Activated CD4-positive, alpha-beta T cell treated with anti-CD3 and anti-CD28 coated beads, Interleukin-2, amount 10 ng/mL, durations not matched to agents 7 days and 5 days (primary cell): ENCODE results near the gene RFTN1. TPM values are rescaled to one million over a fixed set of nuclear protein-coding genes. Genes with fewer than 3 reads are reported as not detected.

Experiments used
- CTCF ChIA-PET: fragments of 350-600 bp; sonication (Branson Sonifier 250); formaldehyde crosslinking; loops from one replicate; lab custom pipeline; 2021; ENCODE audit warnings: antibody characterized with exemption; lab: Charles Lee
- POLR2A ChIA-PET: fragments of 350-600 bp; sonication (Branson Sonifier 250); formaldehyde crosslinking; loops from one replicate; lab custom pipeline; 2021; ENCODE audit warnings: antibody characterized with exemption; lab: Charles Lee
- DNase-seq: peaks from one replicate; pipeline ENCODE4 v3.0.0-alpha.2; 2020
- H3K27ac Mint-ChIP-seq: one replicate; pipeline ENCODE4 v1.8.0; 2021; ENCODE audit warnings: mild to moderate bottlenecking, moderate library complexity, mixed read lengths
- H3K27me3 Mint-ChIP-seq: one replicate; pipeline ENCODE4 v1.8.0; 2021; ENCODE audit warnings: mixed read lengths
- H3K36me3 Mint-ChIP-seq: one replicate; pipeline ENCODE4 v1.8.0; 2021; ENCODE audit warnings: low read depth, mixed read lengths
- H3K4me1 Mint-ChIP-seq: one replicate; pipeline ENCODE4 v1.8.0; 2021; ENCODE audit warnings: mixed read lengths
- H3K4me3 Mint-ChIP-seq: one replicate; pipeline ENCODE4 v1.8.0; 2021; ENCODE audit warnings: mild to moderate bottlenecking, moderate library complexity, mixed read lengths
- H3K9me3 Mint-ChIP-seq: one replicate; pipeline ENCODE4 v1.8.0; 2021; ENCODE audit warnings: mixed read lengths
- total RNA-seq, 2 experiments: library from RNA; stranded (reverse); gene quantifications; one replicate each; pipeline ENCODE4 v1.2.3, GENCODE V29; 2021

Gene RFTN1
- total RNA-seq, 2 experiments from 2014 or later, result 57.3 to 57.9 TPM

DNA sequence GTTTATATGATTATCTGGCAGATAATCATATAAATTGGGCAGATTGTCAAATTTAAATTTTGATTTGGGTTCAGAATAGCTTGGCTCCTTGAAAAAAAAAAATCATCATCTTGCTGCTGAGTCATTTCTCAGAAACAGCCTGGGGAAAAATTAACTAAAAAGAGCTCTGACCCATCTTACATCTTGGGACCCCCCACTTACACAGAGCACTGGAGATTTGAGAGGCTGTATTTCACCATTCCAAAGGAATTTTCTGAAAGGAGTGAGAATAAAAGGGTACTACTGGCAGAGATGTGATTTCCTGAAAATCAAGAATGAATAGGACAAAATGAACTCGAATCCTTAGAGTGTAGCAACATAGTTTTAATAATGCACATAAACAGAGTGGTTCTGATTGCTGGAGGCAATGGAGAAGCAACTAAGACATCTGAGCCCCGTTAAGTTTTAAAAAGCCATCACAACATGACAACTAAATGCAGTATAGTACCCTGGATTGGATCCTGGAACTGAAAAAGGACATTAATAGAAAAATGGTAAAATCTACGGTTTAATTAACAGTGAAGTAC is 97.5 kb downstream of the RFTN1 start:
- Mint-ChIP-seq H3K9me3 (no peaks in the 10 kb centered on the region), H3K4me3 (no peak overlapping the region), H3K36me3 (peaks cover 28% of the 10 kb centered on the region), H3K27ac (no peak overlapping the region), H3K27me3 (no peaks in the 10 kb centered on the region), H3K4me1 (peaks cover 20% of the 10 kb centered on the region)
- ChIA-PET POLR2A (no interaction called here), CTCF (interaction anchor here (0.6 to 1.4 kb wide), 3 partner anchors 8 to 20 kb away, joined by 3 read pairs; no protein-coding TSS in a partner anchor)
- no peak for DNase-seq

DNA sequence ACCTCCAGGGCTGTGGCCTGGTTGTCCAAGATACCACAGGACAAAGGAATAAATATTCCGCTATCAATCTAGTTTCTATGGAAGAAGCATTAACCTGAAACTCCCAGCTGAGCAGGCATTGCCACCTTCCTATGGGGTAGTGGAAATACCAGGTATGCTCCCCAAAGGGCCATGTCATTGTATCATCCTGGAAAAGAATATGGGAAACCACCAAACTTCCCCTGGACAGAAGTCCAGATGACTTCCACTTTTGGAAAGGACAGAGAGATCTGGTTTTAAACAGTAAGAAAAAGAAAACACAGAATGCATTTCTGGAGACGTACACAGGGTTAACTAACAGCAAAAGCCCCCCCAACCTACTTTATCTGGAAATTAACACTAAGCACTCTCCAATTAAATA is 100.2 kb downstream of the RFTN1 start:
- Mint-ChIP-seq H3K36me3 (peaks cover 28% of the 10 kb centered on the region), H3K27me3 (no peaks in the 10 kb centered on the region), H3K9me3 (no peaks in the 10 kb centered on the region), H3K4me1 (peaks cover 20% of the 10 kb centered on the region), H3K4me3 (no peak overlapping the region), H3K27ac (no peak overlapping the region)
- CTCF ChIA-PET, result interaction anchor here (0.6 kb wide), 1 partner anchor 13 kb away, joined by 3 read pairs; no protein-coding TSS in a partner anchor
- POLR2A ChIA-PET, result no interaction called here
- no peak for DNase-seq

DNA sequence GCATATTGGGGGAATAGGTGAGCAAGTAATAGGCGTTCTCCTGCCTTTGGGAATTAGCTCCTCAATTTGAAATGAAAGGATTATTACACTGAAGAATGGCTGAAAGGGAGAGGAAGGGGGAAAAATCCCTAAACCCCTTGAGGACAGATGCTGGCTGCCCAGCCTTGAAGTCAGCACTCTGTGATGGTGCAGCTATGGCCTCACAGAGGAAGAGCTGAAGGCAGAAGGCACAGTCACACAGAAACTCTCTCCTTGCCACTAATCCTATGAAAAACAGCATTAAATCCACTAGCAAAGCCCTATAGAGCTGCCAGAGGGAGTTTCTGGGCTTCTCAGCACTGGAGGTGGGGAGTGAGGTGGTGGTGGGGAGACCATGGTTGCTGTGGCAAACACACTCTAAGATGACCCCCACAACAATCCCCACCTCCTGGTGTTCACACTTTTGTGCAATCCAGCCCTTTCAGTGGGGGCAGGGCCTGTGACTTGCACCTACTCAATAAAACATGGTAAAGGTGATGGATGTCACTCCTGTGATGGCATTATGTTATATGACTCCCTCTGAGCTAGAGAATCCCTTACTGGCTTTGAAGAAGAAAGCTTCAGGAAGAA is 101.2 kb downstream of the RFTN1 start:
- H3K36me3 Mint-ChIP-seq, result peaks cover 31% of the 10 kb centered on the region
- H3K4me3 Mint-ChIP-seq, result no peak overlapping the region
- no peaks in the 10 kb centered on the region for H3K9me3 Mint-ChIP-seq
- no peak overlapping the region for H3K27ac Mint-ChIP-seq
- H3K27me3 Mint-ChIP-seq, result no peaks in the 10 kb centered on the region
- H3K4me1 Mint-ChIP-seq, result peaks cover 20% of the 10 kb centered on the region
- DNase-seq, result no peak
- POLR2A ChIA-PET, result no interaction called here
- CTCF ChIA-PET, result interaction anchor here (0.6 to 1.3 kb wide), 2 partner anchors 9 to 124 kb away, joined by 5 read pairs; no protein-coding TSS in a partner anchor

DNA sequence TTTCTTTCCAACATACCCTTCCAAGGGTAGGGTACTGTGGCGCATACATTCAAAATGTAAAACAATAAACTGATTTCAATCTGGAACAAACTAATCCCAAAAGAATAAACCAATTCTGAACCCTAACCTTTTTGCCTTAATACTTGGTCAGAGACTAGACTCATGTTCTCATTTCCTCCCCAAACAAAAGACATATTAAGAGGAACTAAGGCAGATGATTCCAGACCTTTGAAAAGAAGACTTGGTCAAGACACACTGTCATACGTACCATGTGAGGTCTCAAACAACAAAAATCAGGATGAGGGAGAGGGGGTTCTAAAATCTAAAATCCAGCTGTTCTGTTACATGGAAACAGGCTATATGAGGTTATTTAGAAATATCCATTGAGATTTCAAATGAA is 102.1 kb downstream of the RFTN1 start:
- H3K4me3 Mint-ChIP-seq, result no peak overlapping the region
- no peaks in the 10 kb centered on the region for H3K27me3 Mint-ChIP-seq
- H3K9me3 Mint-ChIP-seq, result no peaks in the 10 kb centered on the region
- H3K4me1 Mint-ChIP-seq, result peaks cover 16% of the 10 kb centered on the region
- ChIA-PET CTCF (interaction anchor here (0.6 to 1.3 kb wide), 2 partner anchors 9 to 124 kb away, joined by 5 read pairs; no protein-coding TSS in a partner anchor), POLR2A (no interaction called here)
- peaks cover 30% of the 10 kb centered on the region for H3K36me3 Mint-ChIP-seq
- DNase-seq, result no peak
- H3K27ac Mint-ChIP-seq, result no peak overlapping the region

DNA sequence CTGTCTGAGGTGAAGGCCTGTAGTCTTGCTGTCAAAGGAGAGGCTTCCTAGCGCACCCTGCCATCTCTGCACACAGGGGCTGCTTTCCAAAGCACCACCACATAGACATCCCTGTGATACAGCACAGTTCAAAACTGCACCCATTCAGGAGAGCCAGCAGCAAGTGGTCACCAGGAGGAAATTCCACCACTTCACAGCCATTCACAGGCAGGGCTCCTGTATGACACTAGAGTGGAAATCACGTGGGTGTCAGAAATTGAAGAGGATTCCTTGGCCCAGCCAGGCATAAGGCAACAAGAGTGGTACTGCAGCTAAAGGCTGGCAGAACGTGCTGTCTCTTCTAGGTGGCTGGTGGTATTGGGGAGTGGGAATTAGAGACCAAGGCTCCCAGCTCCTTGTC is 102.8 kb downstream of the RFTN1 start:
- CTCF ChIA-PET, result interaction anchor here (1.3 kb wide), 1 partner anchor 10 kb away, joined by 5 read pairs; no protein-coding TSS in a partner anchor
- no peaks in the 10 kb centered on the region for H3K27me3 Mint-ChIP-seq
- no peak for DNase-seq
- no peaks in the 10 kb centered on the region for H3K9me3 Mint-ChIP-seq
- peaks cover 26% of the 10 kb centered on the region for H3K36me3 Mint-ChIP-seq
- H3K27ac Mint-ChIP-seq, result no peak overlapping the region
- POLR2A ChIA-PET, result no interaction called here
- no peak overlapping the region for H3K4me3 Mint-ChIP-seq
- peaks cover 14% of the 10 kb centered on the region for H3K4me1 Mint-ChIP-seq

DNA sequence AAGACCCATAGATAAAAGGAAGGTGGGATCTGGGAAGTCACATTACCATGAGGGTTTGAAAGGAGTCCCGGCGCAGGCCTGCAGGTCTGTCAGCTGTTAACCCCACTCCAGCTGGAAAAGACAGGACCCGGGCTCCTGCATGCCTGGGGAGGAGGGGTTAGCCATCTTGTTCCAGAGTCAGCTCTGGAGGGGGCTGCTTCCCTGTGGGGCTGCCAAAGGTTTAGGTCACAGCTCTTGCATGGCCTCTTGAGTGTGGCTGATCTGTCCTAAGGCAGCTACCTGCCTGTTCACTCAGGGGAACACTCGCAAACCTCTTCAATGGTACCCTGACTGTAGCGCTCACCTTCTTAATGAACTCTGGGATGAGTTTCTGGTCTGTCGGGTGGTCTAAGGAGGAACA is 104.5 kb downstream of the RFTN1 start:
- POLR2A ChIA-PET, result no interaction called here
- no peak overlapping the region for H3K4me3 Mint-ChIP-seq
- H3K27me3 Mint-ChIP-seq, result no peaks in the 10 kb centered on the region
- peaks cover 23% of the 10 kb centered on the region for H3K36me3 Mint-ChIP-seq
- H3K9me3 Mint-ChIP-seq, result no peaks in the 10 kb centered on the region
- H3K4me1 Mint-ChIP-seq, result peaks cover 4% of the 10 kb centered on the region
- no peak for DNase-seq
- CTCF ChIA-PET, result interaction anchor here (0.6 kb wide), 1 partner anchor 1435 kb away, joined by 3 read pairs; no protein-coding TSS in a partner anchor
- no peak overlapping the region for H3K27ac Mint-ChIP-seq

DNA sequence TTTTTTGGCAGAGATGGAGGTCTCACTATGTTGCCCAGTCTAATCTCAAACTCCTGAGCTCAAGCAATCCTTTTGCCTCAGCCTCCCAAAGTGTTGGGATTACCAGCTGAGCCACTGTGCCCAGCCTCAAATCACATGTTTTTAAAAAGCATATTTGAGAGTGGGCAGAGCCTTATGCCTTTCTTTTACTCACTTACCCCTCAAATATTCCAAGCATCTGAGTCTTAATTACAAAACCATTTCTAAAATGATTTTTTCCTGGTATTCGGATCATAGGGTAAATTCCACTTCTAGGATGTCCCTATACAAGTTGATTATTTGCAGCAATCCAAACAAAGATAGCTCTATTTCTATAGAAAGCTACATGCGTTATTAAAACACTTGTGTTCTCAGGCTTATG is 106.1 kb downstream of the RFTN1 start:
- POLR2A ChIA-PET, result interaction anchor here (0.6 kb wide), 1 partner anchor 600 kb away, joined by 3 read pairs; no protein-coding TSS in a partner anchor
- Mint-ChIP-seq H3K4me1 (peaks cover 3% of the 10 kb centered on the region), H3K36me3 (peaks cover 23% of the 10 kb centered on the region), H3K9me3 (no peaks in the 10 kb centered on the region), H3K4me3 (no peak overlapping the region), H3K27me3 (no peaks in the 10 kb centered on the region), H3K27ac (no peak overlapping the region)
- CTCF ChIA-PET, result interaction anchor here (0.6 to 1.1 kb wide), 4 partner anchors 8 to 484 kb away, joined by 3 to 4 read pairs (median 3); no protein-coding TSS in a partner anchor
- no peak for DNase-seq

DNA sequence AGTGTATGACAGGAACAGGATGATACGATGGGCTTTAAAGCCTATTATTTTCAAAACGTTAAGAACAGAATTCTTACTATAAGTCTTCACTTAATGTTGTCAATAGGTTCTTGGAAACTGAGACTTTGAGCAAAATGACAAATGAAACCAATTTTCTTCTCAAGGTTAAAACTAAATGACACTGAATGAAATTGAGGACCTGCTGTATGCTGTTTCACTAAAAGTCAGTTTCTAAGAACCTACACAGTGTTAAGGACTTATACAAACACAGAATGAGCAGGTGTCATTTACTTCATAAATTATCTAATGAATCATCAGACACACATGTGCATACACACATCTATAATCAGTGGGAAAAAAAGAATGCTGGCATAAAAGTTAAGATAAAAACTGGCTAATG is 106.9 kb downstream of the RFTN1 start:
- peaks cover 30% of the 10 kb centered on the region for H3K36me3 Mint-ChIP-seq
- no peak overlapping the region for H3K27ac Mint-ChIP-seq
- DNase-seq, result no peak

DNA sequence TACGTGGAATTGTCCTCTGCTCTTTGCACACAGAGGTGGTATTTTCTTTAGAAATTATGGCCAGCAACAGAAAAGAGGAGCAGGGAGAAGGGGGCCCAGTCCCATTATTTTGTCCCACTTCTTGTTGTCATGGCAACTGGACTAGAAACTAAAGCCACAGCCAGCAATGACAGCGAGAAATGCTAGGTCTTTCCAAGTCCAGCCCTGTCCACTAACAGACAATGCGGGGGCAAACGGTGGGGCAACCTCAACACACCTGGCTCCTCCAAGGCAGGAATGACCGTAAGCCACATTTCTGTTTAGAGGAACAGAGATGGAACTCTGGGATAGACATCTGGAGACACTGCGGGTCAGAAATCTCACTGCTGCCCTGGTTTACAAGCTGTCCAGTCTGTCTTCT is 107.3 kb downstream of the RFTN1 start:
- H3K9me3 Mint-ChIP-seq, result no peaks in the 10 kb centered on the region
- no peak overlapping the region for H3K4me3 Mint-ChIP-seq
- H3K27ac Mint-ChIP-seq, result no peak overlapping the region
- CTCF ChIA-PET, result no interaction called here
- peaks cover 34% of the 10 kb centered on the region for H3K36me3 Mint-ChIP-seq
- H3K4me1 Mint-ChIP-seq, result no peaks in the 10 kb centered on the region
- POLR2A ChIA-PET, result no interaction called here
- no peak for DNase-seq
- H3K27me3 Mint-ChIP-seq, result no peaks in the 10 kb centered on the region

More for the DNA sequence above, 106.9 kb downstream of the RFTN1 start:
- CTCF ChIA-PET, result interaction anchor here (0.6 kb wide), 1 partner anchor 7 kb away, joined by 3 read pairs; no protein-coding TSS in a partner anchor
- Mint-ChIP-seq H3K9me3 (no peaks in the 10 kb centered on the region), H3K4me3 (no peak overlapping the region), H3K4me1 (no peaks in the 10 kb centered on the region), H3K27me3 (no peaks in the 10 kb centered on the region)
- POLR2A ChIA-PET, result no interaction called here

DNA sequence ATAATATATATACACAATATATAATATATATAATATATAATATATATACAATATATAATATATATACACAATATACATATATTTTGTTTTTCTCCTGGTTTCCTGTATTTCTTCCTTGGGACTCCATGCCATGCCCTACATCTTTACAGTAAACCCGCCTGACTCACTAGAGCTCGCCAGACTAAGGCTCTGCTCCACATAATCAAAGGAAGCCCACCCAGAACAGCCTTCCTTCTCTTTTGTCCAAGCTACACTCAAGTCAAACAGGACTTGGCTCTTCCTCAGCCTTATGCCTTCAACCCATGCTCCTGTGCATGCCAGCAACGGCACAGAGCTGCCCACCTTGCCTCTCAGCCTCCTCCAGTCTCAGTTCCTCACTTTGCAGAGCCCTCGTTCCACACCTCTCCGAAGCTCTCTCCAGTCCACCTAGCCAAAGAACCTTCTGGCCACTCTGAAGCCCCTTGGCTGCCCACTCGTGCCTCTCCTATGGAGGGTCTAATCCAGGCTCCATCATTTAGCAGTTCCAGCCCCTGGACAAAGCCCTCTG is 109.1 kb downstream of the RFTN1 start:
- no peak overlapping the region for H3K27ac Mint-ChIP-seq
- H3K4me1 Mint-ChIP-seq, result peaks cover 6% of the 10 kb centered on the region
- H3K36me3 Mint-ChIP-seq, result peaks cover 38% of the 10 kb centered on the region
- peak; percentile 13 for DNase-seq
- H3K9me3 Mint-ChIP-seq, result no peaks in the 10 kb centered on the region
- H3K27me3 Mint-ChIP-seq, result no peaks in the 10 kb centered on the region
- POLR2A ChIA-PET, result no interaction called here
- CTCF ChIA-PET, result interaction anchor here (0.9 kb wide), 1 partner anchor 11 kb away, joined by 3 read pairs; no protein-coding TSS in a partner anchor
- no peak overlapping the region for H3K4me3 Mint-ChIP-seq

DNA sequence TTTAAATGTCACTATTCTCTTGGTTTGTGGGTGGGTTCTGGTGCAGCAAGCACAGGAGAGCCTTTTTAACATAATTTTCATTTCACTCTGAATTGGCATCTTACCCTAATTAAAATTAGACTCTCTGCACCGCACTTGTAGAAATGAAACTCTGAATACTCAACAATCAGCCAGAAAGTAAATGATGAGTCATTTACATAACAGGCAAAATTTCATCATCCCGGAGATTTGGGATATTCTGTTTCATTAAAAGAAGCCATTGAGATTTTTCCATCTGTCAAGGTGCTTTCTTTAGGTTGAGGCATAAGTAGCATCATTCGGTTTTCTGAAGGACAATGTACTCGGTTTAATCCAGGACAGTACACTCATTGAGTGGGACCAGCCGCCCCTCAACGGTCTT is 111.0 kb downstream of the RFTN1 start:
- Mint-ChIP-seq H3K36me3 (peaks cover 38% of the 10 kb centered on the region), H3K27me3 (no peaks in the 10 kb centered on the region), H3K9me3 (no peaks in the 10 kb centered on the region), H3K27ac (no peak overlapping the region), H3K4me3 (no peak overlapping the region), H3K4me1 (peaks cover 7% of the 10 kb centered on the region)
- POLR2A ChIA-PET, result no interaction called here
- CTCF ChIA-PET, result no interaction called here
- no peak for DNase-seq

DNA sequence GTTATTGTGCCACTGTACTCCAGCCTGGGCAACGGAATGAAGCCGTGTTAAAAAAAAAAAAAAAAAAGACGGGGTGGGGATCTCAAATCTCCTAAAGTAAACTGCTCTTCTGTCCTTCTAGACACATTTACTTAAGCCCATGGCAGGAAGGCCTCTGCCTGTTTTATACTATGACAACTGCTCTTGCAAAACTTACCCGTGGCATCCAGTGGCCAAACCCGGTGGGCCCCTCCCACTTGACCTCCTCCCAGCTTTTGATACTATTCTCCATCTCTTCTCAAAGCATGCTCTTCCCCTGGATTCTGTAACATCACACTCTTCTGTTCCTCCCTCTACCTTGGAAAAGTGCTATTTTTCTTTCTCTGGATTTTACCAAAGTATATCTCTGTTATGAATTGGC is 112.2 kb downstream of the RFTN1 start:
- Mint-ChIP-seq H3K4me3 (no peak overlapping the region), H3K27me3 (no peaks in the 10 kb centered on the region), H3K9me3 (peaks cover 3% of the 10 kb centered on the region), H3K36me3 (peaks cover 47% of the 10 kb centered on the region), H3K27ac (no peak overlapping the region), H3K4me1 (peaks cover 7% of the 10 kb centered on the region)
- ChIA-PET CTCF (interaction anchor here (0.6 kb wide), 2 partner anchors 13 kb away, joined by 3 read pairs; no protein-coding TSS in a partner anchor), POLR2A (no interaction called here)
- no peak for DNase-seq
